Measurements from ENCODE around the gene TMEM178B.

The TMEM178B gene

DNA sequence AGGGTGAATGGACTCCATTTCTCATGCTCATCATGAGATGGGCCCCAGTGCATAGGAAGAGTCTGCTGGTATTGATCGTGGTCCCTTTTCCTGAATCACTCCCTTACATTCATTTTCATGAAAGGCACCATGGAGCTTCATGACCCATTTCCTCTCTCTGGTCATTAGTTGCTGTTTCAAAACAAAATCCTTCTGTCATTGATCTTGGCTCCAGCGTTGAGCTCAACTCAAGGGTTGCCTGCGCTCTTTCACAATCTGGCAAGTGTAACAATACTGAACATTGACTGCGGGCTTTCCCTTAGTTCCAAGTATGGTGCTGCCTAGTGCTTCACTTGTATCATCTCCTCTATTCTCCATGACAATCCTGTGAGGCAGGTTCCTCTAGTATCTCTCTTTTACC is 197.6 kb downstream of the TMEM178B start:
- DNase-seq: no peak

DNA sequence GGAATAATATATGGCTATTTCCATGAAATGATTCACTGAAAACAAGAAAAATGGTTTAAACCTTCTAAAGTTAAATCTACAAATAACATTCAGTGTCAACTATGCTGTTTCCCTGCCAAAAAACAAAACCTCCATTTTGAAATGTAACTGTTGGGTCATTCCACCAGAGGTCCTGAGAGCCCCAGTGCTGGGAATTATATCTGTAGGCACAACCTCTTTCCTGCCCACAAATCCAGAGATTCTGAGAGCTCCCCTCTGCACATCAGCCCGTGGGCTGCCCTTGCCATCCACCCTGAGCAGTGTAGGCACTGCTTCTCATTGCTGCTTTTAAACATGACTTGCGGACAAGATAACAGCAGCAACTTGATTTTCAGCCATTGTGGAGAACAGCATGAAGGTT is 198.6 kb downstream of the TMEM178B start:
- DNase-seq: no peak

DNA sequence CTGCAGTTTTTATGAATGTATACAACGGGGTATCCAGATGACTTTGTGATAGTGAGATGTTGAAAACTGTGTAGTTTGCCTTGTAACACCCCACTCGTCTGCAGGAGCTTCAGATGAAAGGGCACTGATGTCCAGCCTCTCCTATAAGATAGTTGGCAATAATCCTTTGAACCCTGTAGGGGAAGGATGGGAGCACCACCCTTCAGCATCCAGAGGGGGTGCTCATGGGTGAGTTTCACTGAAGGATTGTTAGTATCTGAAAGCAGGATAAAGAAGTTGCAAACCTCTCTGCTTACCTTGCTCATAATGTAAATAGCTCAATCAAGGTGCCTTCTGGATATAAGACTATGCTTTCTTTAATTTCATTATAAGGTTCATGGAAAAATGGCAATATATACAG is 201.5 kb downstream of the TMEM178B start:
- no peak for DNase-seq

DNA sequence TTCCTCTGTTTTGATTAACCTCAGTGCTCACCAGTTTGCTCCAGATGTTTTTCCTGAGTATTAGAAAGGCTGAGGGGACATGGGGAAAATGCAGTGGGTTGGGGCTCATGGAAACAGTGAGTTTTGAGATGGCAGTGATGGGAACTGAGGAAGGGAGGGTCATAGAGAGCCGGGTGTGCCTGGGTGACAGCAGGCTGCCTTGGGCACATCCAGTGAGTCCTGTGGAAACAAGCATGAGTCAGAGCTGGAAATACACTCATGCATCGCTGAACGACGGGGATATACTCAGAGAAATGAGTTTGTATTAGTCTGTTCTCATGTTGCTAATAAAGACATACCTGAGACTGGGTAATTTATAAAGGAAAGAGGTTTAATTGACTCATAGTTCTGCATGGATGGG is 202.2 kb downstream of the TMEM178B start:
- no peak for DNase-seq

DNA sequence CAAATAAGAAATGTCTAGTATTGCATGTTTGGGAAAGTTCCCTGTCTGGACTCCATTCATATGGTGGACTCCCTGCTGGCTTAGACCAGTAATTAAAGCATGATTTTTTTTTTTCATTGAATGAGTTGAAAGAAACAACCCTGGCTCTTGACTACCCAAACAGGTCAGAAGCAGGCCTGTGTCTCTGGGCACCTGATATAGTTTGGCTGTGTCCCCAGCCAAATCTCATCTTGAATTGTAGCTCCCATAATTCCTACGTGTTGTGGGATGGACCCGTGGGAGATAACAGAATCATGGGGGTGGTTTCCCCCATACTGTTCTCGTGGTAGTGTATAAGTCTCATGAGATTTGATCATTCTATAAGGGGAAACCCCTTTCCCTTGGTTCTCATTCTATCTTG is 206.2 kb downstream of the TMEM178B start:
- no peak for DNase-seq

DNA sequence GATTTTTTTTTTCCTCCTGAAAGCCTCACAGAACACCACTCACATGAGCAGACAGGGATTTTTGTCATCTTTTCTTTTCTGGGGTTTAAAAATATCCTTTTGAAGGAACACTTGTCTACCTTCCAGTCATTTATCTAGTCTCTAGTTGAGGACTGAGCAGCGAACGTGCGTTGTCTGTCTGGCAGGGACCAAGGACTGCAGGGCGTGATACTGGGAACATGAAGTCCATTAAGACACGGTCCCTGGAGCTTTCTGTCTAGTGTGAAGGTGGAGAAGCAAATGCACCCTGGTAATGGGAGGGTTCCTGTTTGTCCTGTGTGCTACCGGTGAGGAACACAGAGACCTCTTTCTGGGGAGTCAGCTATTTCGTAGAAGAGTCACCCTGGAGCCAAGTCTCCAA is 207.4 kb downstream of the TMEM178B start:
- DNase-seq: no peak

DNA sequence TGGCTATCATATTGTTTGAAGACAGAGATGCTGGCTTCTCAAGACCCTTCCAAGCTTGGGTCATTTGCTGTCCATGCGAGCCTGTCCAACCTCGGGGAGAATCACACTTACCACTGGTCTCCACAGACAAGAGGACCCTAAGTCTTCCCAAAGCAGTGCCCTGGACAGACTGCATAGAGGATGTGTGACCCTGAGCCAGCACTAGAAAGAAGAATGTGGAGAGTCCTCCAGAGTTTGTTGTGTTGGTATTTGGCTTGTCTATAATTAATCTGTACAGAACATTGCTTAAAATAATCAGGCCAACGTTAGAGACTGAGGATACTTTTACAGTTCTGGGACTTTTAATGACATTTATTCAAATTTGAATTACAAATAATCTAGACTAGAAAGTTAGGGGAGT is 212.7 kb downstream of the TMEM178B start:
- DNase-seq: no peak

DNA sequence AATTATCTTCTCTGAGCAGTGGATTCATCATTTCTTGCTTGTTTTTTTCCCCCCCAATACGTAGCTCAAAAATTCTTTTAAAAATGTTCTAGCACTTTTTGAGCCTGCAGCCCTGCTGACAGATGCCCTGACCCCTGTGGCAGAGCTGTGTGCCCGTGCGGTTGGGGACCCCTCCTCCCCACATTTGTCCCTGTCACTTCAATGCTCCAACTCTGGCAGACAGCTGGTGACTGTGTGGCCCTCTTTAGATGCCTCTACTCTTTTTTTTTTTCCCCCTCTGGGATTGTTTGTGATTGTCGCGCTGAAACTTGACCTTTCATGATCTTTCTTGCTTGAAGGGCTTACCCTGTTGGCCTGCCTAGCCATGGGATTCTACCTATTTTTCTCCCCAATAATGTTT is 214.1 kb downstream of the TMEM178B start:
- DNase-seq: no peak

DNA sequence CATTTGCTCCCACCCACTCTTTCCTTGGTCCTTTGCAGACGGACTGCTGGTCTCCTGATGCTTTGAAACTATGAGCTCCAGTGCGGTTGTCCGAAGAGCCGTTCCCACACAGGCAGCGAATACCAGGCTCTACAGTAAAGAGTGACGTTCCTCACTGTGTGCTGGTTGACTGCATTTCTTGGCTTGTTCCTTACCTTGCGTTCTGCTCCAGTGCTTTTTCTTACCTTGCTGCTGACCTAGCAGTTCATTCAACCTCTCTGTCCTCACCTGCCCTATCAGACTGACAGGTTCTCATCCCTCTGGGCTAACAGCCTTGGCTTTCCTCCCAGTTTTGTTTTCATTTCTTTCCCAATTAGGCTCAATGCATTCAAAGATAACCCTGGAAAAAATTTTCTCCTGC is 214.8 kb downstream of the TMEM178B start:
- DNase-seq: no peak

DNA sequence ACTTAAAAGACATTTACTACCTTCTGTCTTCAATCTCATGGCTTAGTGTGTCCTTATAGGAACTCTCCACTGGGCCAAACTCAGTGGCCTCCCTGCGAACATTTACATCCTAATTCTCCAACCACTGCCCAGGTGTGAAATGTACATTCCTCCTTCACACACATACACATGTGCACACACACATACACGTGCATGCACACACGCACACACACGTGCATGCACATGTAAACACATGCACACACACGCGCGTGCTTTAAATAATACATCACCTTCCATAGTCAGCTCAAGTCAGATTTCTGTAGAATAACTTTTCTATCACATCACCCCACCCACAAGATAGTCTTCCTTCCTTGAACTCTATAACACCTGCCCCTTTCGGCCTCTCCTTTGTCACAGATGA is 216.5 kb downstream of the TMEM178B start:
- DNase-seq: no peak

DNA sequence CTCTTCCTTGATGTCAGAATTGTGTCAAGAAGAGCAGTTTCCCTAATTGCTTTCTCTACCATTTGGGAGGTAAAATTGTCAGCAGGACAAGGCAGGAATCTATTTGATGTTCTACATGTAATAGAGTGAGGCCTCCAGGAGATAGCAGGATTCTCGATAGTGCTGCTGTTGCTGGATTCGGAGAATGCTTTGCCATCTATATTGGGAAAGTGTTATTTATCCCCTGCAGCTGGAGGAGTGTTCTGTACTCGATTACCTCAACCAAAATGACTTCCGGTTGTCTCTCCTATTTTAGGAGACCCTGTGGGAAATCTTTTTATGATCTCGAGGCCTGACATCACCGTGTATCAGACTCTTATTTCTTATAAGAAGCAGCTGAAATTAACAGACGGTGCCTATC is 217.1 kb downstream of the TMEM178B start:
- no peak for DNase-seq

DNA sequence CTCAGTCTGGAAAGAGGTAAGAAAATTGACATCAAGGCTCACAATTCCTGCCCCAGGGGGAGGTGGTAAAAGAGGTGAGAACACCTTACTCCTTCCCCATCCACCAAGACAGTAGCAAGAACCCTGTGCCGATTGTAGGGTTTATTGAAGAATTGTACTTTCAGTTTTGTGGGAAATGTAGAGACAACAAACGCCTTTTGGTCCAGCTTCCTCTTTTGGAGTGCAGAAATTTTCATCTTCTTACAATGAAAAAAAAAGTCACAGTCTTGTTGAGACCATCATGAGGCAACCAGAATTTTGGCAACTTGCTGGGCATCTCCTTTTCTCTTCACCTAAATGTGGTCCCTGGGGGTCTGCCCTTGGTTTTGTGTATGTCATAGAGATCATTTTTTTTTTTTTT is 217.7 kb downstream of the TMEM178B start:
- no peak for DNase-seq

DNA sequence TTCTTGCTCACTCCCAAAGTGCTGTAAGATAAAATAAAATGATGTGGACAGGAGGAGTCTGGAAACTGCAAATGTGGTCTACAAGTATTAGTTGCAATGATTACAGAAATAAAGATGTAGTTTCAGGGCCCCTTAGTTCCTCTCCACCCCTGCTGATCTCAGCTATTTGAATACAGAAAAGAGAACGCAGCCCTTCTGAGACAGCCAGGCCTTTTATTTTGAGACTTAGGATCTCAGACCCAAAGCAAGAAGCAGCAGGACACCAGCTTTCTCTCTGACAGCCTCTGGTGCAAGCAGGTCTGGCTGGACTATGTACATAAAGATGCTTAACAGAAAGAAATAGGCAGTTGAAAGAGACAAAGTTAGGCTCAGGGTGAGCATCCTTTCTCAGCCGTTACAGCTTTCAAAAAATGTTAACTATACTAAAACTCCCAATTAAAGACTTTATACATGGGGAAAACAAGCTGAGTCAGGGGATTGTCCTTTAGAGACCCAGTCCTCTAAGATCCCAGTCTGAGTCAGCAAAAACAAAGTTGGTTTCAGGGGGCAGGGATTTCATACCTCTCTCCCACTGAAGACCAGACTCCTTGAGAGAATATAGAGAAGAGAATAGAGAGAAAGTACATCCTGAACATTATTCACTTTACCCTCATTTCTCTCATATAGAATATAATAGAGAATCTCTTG is 220.4 kb downstream of the TMEM178B start:
- no peak for DNase-seq

DNA sequence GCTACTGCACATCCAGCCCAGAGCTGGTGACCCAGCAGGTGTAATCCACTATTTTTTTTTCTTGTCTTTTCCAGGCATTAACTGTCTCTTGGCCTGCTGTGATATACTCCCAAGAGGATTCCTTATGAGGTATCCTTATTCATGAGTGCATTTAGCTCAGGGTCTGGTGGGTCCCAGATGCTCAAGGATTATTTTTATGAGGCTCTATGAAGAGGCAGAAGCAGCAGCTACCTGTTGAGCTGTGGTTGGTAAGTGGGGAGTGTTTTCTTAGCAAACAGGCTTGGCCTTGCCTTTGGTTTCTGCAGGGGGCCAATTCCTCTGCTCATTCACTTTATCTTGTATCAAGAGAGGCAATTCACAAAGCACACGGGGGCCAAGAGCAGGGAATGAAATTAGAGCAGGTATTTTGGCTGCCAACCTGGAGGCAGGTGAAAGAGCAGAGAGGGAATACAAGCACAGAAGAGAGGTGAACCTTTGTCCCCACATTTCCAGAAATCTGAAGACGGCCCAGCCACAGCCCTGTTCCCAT is 221.6 kb downstream of the TMEM178B start:
- DNase-seq: no peak

DNA sequence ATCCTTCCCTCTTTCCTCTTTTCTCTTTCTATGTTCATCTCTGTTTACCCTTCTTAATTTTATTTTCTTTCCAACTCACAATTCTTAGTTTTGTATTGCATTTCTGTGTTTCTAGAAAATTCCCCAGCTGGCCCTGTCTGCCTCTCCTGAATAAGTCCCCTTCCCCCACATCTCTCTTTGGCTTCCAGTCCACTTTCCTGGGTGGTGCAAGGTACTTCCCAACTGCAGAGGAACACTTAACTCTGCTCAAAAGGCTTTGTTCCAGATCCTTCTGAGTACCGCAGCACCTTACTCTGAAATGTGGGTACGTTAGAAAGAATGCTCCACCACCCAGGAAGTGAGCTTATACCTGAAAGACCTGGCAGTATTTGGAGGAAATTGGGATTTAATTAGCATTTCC is 227.0 kb downstream of the TMEM178B start:
- DNase-seq: no peak

DNA sequence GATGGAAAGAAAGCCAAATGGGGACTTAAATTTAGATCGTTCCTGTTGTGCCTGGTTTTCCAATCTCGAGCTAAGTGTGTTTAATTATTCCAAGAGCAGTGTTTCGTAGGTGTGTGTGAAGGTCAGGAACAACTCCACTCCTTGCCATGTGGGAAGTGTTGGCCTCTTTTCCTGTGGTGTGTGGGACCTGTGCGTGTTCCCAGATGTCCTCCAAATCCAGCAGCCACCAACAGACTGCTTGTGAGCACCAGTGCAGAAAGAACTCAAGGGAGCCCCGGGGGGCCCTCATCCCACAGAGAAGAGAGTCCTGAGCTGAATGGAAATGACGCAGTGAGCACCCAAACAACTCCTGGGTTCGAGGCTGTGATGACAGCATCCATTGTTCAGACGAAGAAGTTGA is 227.7 kb downstream of the TMEM178B start:
- no peak for DNase-seq

DNA sequence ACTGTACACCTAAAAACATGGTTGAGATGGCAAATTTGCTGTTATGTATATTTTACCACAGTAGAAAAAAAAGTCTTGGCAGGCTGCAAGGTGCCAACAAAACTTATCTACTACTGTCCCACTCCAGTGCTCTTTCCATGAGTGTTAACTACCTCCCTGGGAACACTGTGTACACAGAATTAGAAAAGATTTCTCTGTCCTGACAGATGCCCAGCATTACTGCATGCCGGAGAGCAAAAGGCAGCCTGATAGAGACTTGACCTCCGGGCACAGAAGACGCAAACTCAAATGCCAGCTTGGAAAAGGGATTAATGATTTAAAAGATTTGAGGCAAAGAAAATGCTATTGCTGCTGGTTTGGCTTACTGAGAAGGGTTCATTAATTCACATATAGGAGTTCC is 228.8 kb downstream of the TMEM178B start:
- DNase-seq: no peak

DNA sequence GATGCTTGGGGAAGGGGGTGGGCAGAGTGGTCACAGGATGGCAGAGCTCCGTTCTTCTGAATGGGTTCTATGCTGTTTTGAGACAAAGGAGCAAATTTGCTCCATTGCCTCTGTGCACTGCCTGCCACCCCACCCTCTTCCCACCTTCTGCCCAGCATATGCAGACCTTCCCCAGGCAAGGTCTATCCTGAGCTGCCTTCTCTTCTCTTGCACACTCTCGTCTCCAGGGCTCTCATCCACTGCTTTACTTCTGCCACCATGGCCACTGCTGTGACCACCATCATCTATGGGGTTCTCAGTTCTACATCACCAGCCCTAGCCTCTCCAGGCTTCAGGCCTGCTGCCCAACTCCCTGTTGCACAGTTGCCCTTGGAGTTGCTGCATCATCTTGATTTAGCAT is 230.4 kb downstream of the TMEM178B start:
- DNase-seq: no peak

DNA sequence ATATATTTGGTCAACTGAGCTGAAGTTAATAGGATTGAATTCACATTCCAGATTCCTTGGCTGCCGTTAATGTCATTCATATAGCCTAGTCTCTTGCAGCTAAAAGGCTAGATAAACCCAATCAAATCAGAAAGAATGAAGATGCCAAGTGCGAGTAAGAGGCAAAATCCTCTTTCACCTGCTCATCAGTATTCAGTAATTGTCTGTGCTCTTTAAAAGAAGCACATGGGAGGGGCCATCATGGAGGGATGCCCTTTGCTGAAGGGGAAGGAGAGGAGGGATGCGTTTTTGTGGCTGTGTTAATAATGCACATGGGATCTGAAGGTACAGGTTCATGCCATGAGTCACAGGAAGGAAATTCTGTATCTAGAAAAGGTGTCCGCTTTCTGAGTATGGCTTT is 232.2 kb downstream of the TMEM178B start:
- no peak for DNase-seq

DNA sequence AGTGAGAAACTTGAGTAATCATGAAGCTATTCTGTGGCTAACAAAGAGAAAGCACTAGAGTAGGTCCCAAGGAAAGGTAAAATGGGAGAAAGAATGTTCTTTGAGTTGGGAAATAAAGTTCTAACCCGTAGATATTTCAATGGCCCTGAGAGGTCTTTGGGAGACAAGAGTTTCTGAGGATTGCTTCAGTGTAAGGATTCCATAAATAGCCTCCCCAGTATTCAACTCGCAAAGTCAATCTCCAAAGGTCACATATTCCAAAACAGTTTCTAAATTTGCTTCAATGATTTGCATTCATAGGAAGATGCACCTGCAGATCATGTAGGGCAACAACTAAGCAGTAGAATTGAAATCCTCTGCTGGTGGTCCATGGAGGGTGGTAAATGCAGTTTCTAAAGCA is 238.5 kb downstream of the TMEM178B start:
- no peak for DNase-seq

DNA sequence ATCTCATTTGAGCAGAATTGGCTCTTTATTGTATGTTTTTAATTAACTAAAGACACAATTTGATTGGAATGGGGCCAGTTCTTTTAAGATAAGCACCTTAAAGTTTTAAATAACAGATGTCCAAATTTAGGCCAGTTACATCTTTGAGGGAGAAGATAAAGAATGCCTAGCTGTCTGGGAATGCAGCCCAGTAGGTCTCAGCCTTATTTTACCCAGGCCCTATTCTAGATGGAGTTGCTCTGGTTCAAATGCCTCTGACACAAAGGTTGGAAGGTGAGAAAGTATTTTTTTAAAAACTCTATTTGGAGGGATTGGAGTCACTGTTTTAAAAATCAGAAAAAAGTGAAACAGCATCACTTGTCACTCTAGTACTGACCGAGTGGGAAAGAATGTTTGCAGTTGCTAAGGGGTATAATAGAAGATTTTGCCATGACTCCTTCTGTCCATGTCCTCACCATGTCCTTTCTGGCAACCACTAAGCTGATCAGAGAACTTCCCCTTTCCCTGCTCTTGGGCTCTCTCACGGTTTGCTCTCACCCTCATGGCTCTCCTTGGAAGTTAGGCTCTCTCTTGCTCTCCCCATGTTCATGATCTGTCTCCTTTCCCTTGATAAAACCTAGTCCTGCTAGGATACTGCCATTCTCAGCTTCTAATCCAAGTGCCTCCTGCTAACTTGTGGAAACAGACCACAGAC is 239.1 kb downstream of the TMEM178B start:
- no peak for DNase-seq

DNA sequence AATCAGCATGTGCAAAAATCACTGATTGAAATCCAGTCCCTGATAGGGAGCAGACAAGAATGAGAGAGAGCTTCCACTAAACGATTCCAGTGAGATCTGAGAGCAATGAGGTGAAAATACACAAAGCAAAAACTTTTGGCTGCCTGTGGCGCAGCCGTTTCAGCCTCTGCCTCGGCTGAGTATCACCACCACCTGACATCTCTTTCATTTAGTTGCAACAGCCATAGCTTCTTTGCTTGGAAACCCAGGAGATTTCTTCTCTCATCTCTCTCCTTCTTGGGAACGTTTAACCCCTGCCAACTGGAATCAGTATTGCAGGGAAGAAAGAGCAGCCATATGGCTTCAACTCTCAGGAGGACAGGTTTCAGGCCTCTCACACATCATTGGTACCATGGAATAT is 240.0 kb downstream of the TMEM178B start:
- no peak for DNase-seq

DNA sequence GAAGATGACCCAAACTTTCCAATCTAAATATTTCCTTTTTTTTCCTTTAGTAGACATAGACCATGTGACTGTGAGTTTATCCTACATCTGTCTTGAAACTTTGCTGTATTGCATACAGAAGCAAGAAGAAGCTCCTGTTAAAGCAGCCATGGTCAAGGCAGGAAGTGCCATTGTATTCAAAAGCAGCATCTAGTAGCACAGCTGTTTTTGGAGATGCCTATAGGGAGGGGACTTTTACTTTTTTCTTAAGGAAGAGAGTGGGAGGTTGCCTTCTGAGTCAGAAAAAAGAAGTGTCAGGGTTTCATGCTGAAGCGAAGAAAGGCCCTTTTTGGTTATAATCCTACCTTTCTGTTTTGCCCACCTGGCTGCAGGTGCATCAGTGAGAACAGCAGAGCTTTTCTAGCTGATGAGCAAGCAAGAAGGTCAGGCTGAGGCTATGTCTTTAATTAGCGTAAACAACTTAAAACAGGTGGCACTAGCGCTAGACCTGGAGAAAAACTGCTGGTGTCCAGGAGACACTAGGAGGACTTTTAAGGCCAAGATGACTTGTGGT is 243.2 kb downstream of the TMEM178B start:
- DNase-seq: no peak

DNA sequence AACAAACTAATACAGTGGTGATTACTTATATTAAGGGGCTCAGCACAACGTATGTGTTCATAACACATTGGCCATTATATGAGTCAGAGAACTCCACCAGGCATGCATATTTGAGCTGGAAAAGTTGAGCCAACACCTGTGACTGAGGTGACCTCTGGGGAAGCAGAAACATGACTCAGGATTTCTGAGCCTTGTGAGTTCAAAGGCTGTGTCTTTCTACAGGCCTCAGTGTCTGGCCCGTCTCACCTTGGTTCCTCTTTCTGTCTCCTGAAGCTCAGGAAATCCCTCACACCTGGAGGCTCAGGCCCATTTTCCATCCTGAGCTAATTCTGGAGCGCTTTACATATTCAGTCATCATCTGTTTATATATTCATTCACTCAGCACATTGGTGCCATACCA is 246.4 kb downstream of the TMEM178B start:
- no peak for DNase-seq

DNA sequence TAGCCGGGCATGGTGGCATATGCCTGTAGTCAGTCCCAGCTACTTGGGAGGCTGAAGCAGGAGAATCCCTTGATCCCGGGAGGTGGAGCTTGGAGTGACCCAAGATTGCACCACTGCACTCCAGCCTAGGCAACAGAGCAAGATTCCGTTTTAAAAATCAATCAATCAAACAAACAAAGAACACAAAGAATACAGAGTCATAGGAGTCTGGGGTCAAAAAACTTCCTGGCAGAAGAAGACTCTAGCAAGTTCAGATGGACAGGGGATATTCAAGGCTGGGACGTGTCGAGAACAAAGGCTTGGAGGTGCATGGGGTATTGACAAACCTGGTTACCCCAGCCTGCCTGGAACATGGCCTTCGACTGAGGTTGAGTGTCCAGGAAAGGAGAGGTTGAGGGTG is 248.5 kb downstream of the TMEM178B start:
- DNase-seq: no peak
